CD1c-positive myeloid dendritic cell (primary cell): ENCODE measurements around the gene ARL17B.
A peak's percentile ranks its signal among the peaks of the same experiment; 100 is the strongest.
"Not testable (repeated sequence)": the region's sequence is repeated elsewhere in the genome, so short reads cannot be mapped to it uniquely, and the experiment has no call there.

ENCODE experiments used
- DNase-seq: peaks from one replicate; pipeline ENCODE4 v3.0.0-alpha.2; 2016; ENCODE audit errors: extremely low spot score

Gene ARL17B

DNA sequence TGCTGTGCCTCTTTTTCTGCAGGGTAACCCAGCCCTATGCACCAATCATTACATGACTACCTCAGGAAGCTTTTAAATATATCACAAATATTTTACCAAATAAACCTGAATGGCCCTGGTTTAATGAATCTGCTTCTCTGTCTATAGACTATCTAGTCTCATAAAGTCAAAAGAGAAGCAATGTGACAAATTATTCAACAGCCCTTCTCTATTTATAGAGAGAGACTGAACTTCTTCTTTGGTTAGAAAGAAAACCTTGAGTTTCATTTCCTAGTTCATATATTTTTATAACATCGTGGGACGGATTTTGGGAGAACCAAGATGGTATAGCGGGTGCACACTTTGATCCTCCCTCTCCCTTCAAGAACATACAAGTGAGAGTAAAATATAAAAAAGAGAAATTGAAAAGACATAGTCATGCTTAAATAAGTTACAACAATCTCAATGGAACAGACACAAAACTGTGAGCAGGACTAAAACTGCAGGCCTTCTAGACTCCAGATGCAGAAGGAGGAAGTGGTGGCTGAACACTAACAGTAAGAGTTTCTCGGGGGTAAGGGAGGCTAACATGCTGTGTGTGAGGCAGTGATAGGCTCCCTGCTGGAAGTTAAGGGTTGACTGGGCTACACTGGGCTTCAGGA is 70.5 kb downstream of the ARL17B start:
- DNase-seq, result peak; percentile 75

DNA sequence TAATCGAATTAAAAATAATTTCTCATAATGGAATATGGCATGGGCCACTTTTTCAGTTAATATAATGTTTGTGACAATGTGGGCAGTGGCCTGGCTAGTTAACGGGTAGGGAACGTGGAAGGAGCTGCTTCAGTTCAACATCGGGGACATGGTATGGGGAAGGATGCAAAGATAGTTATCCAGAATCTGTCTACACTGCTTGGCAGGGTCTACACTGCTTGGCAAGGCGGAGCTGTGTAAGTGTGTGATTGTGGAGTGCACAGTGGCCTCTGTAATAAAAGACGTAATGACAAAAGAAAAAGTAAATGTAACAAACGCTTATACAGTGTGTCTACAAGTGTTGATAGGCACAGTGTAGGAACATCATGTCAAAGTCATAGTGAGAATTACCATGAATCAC is 74.0 kb downstream of the ARL17B start:
- DNase-seq, result not testable (repeated sequence)

DNA sequence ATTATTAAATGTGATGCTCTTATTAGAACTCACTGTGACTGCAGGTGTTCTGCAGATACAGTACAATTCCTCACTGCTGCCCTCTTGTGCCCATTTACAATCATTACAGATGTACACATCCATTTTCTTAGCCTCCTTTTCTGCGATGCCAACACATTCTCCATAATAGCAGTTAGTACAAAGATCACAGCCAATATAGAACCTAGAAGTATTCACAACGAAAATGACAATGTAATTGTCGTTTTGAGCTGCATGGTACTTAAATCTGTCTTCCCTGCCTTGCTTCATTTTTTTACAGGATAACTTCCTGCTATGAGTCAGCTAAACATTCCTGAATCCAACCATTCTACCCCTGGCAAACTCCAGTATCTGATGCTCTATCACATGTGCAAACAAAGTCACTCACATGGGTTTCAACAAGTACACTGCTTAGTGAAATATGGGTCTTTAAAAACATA is 74.8 kb downstream of the ARL17B start:
- DNase-seq, result peak; percentile 76

DNA sequence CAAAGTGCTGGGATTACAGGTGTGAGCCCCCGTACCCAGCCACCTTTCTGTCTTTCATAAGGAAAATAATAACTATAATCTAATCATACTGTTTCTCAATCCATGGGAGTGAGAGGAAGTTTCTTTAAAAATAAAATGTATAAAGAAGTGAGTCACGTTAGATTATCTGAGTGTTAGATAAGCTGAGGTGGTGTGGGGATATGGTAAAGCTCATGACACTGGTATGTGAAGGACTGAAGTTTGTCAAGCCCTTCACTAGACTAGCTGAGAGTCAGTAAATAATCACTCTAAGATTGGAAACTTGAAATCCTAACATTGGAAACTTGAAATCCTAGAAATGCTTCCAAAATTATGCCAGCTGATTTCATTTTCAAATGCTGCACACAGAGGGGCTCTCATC is 76.1 kb downstream of the ARL17B start:
- DNase-seq, result not testable (repeated sequence)

DNA sequence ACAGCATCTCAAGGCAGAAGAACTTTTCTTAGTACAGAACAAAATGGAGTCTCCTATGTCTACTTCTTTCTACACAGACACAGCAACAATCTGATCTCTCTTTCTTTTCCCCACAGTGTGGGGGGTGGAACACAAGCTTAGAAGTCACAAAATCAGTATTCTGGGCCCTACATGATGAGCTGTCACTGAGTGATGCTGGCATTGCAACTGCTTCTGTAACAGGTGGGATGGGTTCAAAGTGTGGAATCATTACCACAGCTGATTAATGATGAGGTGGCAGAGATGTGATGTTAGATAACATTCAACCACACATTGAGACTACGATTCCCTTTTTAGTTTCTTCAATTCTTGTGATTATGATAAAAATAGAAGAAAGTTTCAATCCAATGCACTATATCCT is 77.1 kb downstream of the ARL17B start:
- DNase-seq, result not testable (repeated sequence)

DNA sequence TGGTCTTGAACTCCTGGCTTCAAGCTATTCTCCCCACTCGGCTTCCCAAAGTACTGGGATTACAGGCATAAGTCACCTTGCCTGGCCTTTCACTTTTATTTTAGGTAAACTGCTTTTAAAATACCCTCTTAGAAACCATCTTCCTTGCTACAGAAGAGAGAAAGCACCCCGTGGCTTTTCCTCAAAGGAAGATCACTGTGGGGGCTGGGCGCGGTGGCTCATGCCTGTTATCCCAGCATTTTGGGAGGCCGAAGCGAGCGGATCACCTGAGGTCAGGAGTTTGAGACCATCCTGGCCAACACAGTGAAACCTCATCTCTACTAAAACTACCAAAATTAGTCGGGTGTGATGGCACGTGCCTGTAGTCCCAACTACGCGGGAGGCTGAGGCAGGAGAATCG is 78.9 kb downstream of the ARL17B start:
- not testable (repeated sequence) for DNase-seq

DNA sequence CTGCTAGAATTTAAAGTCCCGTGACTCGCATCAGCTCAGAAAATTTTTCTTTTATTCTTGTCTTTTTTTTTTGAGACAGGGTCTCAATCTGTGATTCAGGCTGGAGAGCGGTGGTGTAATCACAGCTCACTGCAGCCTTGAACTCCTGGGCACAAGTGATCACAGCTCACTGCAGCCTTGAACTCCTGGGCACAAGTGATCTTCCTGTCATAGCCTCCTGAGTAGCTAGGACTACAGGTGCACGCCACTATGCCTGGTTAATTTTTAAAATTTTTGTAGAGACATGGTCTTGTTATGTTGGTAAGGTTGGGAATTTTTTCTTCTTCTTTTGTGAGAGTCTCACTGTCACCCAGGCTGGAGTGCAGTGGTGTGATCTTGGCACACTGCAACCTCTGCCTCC is 80.2 kb downstream of the ARL17B start:
- not testable (repeated sequence) for DNase-seq

DNA sequence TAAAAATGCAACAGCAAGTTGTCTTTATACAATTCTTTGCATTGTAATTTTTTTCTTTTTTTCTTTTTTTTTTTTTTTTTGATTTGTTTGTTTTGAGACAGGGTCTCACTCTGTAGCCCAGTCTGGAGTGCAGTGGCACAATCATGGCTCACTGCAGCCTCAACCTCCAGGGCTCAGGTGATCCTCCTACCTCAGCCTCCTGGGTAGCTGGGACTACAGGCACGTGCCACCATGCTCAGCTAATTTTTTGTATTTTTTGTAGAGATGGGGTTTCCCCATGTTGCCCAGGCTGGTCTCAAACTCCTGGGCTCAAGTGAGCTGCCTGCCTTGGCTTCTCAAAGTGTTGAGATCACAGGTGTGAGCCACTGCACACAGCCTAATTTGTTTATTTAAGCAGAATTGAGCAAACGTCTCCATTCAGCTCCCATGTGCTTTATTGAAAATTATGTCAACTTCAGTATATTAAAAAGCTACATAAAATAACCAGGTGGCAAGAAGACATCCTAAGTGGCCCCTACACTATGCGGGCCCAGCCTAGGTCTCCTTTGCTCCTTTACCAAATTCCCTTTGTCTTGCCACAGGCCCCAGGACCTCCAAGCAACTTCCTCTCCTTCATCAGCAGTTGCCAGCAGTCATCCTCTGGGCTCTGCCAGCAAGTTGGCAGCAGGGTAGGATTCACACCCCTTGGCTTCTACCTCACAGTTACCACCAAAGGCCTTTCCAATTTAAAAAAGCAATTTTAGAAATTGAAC is 84.7 kb downstream of the ARL17B start:
- DNase-seq, result not testable (repeated sequence)

DNA sequence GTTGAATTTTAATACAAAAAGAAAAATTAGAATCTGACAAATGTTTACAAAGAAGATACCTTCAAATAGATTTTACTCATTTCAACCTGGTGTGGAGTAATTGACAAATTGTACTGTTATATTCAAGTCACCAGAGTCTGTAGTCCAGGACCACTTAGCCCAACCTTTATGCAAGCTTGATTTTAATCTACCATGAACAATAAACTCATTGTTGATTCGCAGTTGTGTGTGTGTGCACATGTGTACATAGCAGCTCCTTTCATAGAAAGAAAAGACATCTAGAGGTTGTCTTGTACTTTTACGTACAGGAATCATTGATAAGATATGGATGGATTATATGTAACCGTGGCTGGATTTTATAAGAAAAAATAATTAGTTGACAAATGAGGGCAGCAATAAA is 87.3 kb downstream of the ARL17B start:
- no peak for DNase-seq

DNA sequence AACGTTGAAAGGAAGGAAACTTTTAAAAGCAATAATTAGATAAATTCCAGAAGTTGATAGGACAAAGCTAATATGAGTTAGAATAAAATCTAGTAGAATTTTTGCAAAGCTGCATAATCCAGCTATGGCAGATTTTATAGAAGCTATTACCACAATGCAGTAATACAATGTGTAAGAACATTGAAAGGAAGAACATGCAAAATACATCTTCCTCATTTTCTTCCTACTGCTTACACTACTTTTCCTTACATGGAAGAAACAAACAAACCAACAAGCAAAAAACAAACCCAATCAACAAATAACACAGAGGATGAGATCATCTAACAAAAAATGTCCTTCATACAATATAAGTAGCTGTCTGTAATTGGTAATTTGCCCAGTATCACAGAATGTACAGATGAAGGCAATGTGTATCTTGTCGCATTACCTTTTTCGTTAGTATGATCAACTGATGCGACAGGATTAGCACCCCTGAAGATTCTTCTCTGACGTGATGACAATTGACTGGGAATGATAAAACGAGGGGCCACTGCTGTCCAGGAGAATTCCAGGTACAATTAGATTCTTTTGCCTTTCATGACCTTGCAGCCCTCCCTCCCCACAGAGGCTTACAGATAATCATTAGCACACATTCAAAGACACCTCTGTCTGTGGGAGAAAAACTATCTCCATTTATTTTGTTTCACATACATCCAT is 87.9 kb downstream of the ARL17B start:
- DNase-seq, result no peak

DNA sequence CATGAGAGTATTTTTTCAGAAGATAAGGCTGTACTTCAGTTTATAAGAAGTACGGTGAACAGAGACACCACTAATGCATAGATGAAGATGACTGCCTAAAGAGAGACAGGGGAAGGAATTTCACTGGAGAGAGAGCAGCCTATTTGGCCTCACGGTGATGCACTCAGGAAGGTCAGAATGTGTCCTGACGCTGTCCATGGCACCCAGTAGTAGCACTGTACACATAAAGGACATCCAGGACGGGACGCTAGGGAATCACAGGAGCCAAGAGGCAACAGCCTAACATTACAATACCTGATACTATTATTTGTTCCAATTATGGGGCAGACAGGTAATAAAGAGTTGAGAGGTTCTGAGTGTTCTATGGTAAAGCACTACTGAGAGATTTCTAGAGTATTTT is 91.5 kb downstream of the ARL17B start:
- DNase-seq, result no peak

DNA sequence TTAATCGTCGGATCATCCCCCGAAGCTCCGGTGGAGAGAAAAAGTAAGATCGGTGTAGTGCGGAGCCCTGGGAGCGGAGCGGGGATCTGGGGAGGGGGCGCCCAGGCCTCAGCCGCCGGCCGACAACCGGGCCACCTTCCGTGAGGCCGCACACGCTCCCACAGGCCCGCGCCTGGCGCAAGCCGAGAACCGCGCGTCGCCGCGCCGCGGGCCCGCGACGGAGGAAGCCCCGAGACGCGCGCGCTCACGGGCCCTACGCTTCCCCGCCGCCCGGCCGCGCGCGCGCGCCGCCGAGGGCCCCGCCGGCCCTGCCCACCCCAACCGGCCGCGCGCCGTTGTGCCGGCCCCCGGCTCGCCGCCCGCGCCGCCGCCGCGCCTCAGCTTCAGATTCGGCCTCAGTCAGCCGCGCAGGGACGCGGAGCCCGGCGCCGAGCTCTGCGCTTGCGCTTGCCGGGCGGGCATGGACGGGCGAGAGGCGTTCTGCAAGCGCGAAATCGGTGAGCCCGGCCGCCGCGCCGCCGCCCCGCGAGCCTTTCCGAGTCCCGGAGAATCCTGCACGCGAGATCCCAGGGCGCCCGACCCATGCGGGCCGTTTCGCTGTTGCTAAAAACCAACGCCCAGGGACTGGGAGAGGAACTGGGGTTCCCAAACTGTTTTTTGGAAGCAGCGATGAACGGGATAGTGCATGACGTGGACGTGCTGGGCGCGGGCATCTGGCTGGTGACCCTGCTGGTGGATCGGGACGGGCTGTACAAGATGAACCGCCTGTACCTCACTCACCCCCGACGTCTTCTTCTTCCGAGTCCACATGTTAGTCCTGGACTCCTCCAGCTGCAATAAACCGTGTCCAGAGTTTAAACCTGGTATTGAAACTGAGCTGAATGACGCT is 94.7 kb downstream of the ARL17B start:
- DNase-seq, result peak; percentile 95

DNA sequence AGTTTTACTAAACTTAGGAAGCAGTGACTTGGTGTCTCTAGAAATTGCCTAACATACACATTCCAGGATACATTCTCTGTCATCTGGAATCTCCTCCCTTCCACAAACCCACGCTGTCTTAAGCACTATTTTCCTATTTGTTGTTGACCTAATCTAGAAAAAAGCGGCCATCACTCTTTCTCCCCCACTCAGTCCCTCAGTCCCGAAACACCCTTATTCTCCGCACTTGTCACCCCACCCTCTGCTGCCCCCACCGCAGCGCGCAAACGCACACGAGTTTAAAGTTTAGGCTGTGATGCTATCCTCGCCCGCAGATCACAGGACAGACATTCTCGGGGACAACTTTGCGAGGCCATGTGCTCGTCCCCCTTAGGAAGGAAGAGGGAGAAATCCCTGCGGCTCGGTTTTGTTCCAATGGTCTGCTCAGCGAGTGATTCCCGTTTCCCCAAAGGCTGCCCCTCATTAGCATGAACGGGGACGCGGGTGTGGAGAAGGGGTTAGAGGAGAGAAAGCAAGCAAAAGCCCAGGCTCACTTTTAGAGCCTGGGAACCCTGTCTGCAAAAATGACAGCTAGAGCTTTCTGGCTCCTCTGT is 95.4 kb downstream of the ARL17B start:
- DNase-seq, result not testable (repeated sequence)

DNA sequence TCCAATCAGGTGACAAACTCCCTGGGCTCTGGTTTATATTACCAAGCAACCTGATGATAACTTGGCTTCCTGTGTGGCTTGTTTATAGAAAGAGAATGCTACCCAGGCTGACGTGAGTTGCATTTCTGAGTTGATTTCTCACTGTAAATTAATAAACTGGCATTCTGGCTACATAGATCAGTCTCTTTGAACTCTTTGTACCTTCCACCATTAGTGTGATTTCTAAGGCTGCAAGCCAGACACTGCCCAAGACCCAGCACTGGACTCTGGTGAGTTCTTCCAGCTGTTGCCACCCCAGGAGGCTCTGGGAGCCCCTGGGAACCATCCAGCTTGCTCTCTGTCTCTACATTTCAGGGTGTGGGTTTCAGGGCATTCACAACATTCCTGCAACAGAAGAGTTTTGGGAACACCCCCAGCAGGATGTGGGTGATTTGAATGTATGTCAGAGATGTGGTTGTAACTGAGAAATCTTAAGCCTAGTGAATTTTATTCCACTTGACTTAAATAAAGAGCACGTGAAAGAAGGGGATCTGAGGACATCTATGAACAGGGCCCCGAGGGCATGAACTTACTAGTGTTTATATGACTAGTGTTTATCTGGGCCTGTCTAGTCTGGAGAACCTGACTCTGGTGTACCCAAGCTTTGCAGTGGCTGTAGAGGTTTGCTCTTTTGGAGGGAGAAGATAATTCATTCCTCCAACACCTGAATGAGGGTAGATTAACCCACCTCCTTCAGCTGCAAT is 96.9 kb downstream of the ARL17B start:
- DNase-seq, result no peak

DNA sequence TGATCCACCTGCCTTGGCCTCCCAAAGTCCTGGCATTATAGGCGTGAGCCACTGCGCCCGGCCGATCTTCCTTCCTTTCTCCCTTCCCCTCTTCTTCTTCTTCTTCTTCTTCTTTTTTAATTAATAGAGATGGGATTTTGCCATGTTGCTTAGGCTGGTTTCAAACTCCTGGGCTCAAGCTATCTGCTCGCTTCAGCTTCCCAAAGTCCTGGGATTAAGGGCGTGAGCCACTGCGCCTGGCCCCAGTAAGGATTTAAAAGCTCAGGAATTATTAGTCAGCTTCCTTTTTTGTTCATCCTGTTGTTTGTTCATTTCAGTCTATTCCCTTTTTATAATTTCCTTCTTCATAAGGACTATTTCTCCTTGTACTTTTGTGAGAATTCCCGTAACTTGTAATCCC is 99.3 kb downstream of the ARL17B start:
- DNase-seq, result no peak

DNA sequence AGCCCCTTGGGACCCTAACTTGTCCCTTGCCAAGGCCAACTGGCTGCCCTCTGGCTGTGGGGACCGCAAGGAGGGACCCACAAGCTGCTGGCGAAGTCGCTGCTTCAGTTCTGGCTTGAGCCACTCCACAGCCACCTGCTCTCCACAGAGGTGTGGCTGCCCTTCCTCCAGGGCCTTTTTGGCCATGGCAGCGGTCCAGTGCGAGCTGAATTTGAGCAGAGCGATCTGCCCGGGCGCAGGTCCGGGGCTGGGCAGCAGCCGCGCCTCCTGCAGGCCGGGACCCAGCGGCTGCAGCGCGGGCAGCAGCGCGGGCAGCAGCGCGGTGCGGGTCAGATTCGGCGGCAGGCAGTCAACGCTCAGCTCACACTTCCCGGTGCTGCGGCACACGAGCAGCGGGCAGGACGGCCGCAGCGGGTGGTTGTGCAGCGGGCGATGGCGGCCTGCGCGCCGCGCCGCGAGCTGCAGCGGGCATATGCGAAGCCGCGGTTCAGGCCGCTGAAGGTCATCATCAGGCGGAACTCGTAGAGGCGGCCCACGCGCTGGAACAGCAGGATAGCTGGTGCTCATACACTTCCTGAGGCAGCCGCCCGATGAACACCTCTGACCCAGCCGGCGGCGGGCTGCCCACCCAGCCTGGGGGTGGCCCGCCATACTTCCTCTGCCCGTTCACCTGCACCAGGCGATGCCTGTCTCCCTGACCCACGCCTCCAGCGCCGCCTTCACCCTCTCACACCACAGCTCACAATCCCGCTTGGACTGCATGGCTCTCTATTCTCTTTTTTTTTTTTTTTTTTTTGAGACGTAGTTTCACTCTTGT is 101.5 kb downstream of the ARL17B start:
- DNase-seq, result not testable (repeated sequence)

DNA sequence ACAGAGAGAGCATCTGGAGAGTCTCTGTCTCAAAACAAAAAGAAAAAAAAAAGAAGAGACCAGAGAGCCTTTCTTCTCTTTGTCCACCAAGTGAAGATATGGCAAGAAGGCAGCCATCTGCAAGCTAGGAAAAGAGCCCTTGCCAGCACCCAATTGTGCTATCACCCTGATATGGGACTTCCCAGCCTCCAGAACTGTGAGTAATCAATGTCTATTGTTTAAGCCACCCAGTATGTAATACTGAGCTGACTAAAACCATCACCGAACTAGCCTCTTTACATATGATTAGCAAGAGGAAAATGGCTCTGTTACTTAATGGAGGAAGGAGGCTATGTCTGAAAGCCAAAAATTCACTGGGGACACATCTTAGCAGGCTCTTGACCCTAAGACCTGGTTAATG is 105.2 kb downstream of the ARL17B start:
- DNase-seq, result not testable (repeated sequence)

DNA sequence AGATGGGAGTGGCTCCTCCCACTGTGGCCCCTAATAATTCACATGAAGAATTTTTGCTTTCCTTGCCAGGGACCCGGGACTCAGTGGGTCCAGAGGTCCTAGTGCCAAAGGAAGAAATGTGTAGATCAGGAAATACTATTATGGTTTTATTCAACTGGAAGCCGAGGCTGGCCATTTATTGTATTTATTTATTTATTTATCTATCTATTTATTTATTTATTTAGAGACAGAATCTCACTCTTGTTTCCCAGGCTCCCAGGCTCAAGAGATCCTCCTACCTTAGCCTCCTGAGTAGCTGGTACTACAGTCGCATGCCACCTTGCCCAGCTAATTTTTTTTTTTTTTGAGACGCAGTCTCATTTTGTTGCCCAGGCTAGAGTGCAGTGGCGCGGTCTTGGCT is 107.4 kb downstream of the ARL17B start:
- not testable (repeated sequence) for DNase-seq

DNA sequence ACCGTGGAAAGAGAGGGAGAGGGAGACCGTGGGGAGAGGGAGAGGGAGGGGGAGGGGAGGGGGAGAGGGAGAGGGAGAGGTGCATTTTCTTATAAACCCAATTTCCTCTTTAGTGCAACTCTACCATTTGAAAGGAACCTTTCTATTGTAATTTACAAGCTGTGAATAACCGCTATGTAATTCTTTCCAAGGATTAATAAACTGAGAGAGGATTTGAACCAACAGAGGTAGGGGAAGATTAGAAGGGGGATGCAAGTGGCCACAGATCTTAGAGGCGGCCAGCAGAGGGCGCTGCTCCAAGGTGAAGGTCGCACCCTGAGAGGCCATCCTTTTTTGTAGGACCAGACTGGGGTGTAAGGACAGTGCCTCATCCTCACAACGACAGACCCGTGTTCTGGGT is 107.8 kb downstream of the ARL17B start:
- peak; percentile 72 for DNase-seq

DNA sequence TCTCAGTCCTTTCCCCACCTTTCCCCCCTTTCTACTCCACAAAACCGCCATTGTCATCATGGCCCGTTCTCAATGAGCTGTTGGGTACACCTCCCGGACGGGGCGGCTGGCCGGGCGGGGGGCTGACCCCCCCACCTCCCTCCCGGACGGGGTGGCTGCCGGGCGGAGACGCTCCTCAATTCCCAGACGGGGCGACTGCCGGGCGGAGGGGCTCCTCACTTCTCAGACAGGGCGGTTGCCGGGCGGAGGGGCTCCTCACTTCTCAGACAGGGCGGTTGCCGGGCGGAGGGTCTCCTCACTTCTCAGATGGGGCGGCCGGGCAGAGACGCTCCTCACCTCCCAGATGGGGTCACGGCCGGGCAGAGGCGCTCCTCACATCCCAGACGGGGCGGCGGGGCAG is 108.8 kb downstream of the ARL17B start:
- DNase-seq, result not testable (repeated sequence)
